ENCODE data around the gene ESPNL.

Gene ESPNL

DNA sequence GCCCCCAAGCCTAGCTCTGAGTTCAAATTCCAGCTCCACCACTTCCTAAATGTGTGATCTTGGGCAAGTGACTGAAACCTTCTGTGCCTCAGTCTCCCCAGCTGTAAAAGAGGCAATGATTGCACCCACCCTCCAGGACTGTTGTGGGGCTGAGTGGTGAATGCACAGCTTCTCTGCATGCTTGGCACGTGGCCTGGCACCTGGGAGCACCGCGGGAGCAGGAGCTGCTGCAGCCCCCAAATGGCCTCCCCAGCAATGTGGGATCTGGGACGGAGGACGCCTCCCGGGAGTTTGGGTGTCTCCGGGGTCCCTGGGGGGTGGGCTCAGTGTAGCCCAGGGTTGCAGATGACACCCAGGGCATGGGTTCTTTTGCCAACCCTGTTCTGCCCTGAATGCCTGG, 39.9 kb downstream of the ESPNL start:
- in situ Hi-C loops (cut with MboI; ENCODE audit: low sequenced_read_pairs): no loop called here

DNA sequence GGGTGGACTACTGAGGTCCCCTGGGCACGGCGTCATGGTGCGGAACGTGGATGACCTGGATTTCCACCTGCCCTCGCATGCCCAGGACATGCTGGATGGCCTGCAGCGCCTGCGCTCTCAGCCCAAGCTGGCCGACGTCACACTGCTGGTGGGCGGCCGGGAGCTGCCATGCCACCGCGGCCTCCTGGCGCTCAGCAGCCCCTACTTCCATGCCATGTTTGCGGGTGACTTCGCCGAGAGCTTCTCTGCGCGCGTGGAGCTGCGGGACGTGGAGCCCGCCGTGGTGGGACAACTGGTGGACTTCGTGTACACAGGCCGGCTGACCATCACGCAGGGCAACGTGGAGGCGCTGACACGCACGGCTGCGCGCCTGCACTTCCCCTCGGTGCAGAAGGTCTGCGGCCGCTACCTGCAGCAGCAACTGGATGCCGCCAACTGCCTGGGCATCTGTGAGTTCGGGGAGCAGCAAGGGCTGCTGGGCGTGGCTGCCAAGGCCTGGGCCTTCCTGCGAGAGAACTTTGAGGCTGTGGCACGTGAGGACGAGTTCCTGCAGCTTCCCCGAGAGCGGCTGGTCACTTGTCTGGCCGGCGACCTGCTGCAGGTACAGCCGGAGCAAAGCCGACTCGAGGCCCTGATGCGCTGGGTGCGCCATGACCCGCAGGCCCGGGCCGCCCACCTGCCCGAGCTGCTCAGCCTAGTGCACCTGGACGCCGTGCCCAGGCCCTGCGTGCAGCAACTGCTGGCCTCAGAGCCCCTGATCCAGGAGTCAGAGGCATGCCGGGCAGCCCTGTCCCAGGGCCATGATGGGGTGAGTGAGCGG, 40.8 kb downstream of the ESPNL start:
- in situ Hi-C loops (cut with MboI; ENCODE audit: low sequenced_read_pairs): no loop called here

DNA sequence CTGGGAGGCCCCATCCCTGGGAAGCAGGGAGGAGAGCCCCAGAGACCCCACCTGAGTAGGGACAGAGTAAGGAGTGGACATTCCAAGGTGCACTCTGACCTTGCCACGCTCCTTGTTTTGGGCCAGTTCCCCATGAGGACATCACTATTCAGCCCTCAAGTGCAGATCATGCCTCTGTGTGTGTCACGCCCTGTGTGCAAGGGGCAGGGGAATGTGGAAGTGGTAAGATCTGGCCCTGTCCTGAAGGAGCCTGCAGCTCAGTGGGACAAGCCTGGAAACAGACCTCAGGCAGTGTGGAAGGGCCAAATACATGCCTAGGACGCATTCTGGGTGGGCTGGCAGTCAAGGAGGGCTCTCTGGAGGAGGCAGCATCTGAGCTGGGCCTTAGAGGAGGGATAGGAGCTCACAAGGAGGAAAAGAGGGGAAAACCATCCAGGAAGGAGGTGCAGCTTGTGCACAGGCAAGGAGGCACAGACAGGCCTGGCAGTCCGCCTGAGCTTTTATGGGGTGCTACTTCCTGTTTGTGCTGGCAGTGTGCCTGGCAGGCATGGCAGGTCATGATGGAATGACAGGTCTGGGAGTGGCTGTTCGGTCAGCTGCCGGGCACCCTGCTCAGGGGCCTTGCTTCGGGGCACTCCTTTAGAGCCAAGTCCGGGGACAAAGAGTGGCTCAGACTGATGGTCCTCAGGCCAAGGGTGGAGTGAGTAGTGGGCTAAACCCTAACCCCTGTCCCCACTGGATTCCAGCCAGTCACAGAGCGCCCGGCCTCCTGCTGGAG, 41.6 kb downstream of the ESPNL start:
- in situ Hi-C loops (cut with MboI; ENCODE audit: low sequenced_read_pairs): no loop called here

DNA sequence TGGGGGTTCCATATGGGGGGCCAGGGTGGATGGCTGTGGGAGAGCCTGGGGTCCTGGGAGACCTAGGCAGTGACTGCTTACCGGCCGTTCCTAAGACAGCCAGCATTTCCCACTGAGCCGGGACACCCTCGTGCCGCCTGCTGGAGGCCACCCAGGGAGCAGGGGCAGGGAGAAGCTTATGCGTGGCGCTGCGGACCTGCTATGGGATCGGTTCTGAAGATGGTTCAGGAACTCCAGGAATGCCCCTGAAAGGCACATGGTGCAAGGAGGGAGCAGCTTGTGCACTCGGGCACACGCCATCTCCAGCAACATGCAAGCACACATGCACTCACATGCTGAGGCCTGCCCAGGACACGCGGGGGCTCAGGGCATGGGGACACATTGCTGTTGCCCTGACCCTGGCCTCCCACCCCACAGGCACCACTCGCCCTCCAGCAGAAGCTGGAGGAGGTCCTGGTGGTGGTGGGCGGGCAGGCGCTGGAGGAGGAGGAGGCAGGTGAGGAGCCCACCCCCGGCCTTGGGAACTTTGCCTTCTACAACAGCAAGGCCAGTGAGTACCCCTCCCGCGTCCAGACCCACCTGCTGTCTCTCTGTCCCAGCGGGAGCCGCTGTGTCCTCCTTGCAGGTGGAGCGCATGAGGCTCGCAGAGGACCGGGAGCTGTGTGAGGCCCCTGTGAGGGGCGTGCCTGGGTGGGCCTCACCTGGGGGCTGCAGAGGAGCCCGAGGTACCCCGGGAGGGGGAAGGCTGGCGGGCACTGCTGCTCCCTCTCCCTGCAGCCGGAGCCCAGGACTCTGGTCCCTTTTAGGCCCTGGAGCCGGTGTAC, 42.5 kb downstream of the ESPNL start:
- in situ Hi-C loops (cut with MboI; ENCODE audit: low sequenced_read_pairs): no loop called here

DNA sequence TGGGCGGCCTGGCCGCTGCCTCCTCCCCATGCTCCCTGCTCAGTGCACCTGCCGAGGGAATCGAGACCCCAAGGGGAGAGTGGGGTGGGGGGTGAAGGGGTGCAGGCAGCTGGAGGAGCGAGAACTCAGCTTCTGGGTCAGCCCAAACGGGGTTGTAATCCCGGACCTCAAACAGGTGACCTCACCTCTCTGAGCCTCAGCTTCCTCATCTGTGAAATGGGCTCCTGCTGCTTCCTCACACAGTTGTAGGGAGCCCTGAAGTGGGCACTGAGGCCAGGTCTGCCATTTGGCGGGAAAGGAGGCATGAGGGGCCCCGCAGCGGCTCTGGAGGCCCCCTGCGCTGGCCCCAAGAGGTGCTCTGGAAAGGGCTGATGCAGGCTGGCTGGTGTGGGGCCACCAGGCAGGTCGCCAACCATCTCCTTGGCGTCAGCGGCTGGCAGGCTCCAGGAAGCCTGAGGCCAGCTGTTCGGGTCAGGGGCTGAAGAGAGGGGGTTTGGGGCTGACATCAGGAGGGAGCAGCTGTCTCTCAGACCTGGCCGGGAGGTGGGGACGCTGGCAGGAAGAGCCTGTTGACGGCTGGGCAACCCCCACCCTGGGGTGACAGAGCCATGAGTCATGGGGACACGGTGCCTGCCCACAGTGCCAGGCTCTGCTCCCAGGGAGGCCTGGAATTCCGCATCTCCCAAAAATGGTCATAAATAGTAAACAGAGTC, 43.3 kb downstream of the ESPNL start:
- in situ Hi-C loops (cut with MboI; ENCODE audit: low sequenced_read_pairs): no loop called here

DNA sequence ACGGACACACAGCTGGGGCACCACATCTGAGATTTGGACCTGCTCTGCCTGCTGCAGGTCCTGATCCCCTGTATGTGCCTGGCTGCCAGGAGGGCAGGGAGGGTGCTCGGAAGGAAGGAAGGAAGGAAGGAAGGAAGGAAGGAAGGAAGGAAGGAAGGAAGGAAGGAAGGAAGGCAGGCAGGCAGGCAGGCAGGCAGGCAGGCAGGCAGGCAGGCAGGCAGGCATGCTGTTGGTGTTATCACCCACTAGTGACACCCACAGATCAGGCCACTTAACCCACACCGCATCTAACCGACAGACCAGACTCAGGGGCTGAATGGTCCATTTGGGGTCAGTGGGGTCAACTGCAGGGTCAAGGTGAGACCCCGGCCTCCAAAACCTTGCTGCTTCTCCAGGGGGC, 44.1 kb downstream of the ESPNL start:
- in situ Hi-C loops (cut with MboI; ENCODE audit: low sequenced_read_pairs): no loop called here

DNA sequence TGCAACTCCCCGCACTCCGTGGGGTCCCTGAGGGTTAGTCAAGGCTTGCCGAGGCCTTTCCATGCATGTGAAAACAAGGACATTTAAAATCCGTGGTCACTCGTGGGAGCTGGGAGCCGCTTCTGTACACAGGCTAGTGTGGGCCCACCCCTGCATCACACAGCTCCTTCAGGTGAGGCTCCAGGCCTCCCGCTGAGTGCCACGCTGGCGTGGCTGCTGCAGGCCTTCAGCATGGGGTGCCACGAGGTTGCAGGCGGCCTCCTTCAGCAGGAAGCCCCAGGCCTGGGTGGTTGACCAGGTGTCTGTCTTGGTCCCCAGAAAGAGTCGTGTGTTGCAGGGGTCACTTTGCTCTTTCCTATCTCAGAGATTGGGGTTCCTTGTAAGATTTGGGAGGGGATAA, 44.9 kb downstream of the ESPNL start:
- in situ Hi-C loops (cut with MboI; ENCODE audit: low sequenced_read_pairs): no loop called here

DNA sequence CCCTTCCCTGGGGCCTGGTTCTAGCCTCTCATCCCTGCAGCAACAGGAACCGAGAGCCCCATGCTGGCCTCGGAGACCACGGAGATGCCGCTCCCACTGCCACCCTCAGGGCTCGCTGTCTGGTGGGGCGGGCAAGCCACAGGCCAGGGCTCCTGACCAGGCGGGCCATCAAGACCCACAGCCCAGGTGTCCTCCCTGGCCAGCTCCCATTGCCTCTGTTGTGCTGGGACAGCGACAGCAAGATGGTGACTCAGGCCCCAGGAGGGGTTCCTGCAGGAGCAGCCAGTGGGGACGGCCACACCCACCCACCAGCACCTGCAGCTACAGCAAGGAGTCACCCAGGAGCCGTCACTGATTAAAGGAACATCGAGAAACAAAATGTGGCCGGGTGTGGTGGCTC, 45.7 kb downstream of the ESPNL start:
- in situ Hi-C loops (cut with MboI; ENCODE audit: low sequenced_read_pairs): no loop called here

DNA sequence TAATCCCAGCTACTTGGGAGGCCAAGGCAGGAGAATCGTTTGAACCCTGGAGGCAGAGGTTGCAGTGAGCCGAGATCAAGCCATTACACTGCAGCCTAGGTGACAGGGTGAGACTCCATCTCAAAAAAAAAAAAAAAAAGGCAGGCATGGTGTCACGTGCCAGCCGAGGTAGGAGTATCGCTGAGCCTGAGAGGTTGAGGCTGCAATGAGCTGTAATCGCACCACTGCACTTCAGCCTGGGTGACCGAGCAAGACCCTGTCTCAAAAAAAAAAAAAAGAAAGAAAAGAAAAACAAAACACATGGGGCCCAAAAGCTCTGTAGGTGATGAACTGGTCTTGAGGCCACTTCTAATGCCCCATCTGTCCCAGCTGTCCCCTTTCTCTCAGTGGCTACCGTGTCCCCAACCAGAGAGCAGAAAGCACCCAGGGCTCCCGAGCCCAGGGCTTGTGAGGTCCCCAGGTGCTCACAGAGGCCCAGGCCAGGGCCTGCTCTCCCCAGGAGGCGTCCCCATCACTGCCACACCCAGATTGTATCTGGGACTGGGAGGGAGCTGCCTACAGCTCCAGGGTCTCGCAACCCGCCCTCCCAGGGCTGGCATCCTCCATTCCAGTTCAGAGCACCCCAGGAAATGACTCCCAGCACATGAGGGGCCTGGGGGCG, 46.9 kb downstream of the ESPNL start:
- in situ Hi-C loops (cut with MboI; ENCODE audit: low sequenced_read_pairs): no loop called here

DNA sequence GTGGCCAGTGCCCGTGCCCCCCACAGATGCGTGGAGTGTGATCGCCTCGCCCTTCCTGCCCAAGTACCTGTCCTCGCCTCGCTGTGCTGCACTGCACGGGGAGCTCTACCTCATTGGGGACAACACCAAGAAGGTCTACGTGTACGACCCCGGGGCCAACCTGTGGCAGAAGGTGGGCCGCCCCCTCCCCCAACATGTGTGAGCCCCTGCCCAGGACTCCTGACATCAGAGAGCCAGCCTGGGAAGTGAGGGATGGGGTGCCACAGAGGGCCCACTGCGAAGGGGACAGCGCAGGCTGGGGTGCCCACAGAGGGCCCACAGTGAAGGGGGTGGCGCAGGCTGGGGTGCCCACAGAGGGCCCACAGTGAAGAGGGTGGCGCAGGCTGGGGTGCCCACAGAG, 48.8 kb downstream of the ESPNL start:
- in situ Hi-C loops (cut with MboI; ENCODE audit: low sequenced_read_pairs): no loop called here

DNA sequence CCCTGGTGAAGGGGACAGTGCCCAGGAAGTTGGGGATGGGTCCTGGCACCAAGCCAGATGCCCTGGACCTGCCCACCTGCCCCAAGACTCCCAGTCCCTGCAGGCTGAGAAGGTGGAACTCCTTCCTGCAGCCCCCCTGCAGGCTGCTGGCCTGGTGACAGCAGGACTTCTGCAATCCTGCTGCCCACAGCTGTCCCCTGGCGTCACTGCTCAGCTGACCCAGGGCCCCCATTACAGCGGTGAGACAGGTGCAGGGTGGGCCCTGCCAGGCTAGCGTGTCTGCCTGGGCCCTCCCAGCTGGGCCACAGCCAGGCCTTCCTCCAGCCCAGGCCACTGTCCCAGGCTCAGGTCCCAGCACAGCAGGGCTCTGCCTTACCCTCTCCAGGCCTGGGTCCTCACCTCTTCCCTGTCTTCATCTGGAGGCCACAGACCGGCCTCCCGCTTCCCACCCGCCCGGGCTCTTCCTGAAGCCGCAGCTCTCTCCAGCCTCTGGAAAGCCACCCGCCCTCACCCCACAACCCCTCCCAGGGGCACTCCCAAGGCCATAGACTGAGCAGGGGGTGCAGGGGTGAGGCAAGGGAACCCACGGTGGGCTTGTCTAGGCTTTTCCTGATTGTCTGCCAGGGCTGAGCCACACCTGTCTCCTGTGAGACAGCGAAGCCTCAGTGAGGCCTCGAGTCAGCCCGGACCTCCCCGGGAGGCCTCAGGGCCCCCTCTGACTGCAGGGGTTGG, 49.9 kb downstream of the ESPNL start:
- in situ Hi-C loops (cut with MboI; ENCODE audit: low sequenced_read_pairs): no loop called here

DNA sequence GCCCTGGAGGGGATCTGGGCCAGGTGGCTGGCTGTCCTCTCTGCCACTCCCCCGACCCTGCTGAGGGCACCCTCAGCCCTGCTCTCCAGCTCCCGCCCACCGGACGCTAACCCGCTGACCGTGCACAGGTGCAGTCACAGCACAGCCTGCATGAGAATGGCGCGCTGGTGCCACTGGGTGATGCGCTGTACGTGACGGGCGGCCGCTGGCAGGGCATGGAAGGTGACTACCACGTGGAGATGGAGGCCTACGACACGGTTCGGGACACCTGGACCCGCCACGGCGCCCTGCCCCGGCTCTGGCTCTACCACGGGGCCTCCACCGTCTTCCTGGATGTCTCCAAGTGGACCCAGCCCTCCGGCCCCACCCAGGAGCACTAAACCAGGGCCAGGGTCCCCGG, 50.5 kb downstream of the ESPNL start:
- in situ Hi-C loops (cut with MboI; ENCODE audit: low sequenced_read_pairs): no loop called here

DNA sequence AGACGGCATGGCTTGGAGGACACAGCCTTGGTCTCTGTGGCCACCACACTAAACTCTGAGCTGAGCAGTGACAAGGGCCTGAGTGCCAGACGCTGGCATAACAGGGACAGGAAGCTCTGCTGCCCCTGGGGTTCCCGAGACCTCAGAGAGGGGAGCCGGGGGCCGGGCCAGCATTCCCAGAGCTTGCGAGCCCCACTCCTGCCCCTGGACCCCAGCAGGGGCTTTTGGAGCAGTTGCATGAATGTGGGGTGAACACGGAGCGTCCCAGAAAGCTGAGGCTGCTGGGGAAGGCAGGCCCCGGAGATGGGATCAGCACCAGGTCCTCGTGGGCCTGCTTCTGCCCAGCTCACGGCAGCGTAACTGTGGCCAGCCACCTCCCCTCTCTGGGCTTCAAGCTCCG, 51.1 kb downstream of the ESPNL start:
- in situ Hi-C loops (cut with MboI; ENCODE audit: low sequenced_read_pairs): no loop called here

DNA sequence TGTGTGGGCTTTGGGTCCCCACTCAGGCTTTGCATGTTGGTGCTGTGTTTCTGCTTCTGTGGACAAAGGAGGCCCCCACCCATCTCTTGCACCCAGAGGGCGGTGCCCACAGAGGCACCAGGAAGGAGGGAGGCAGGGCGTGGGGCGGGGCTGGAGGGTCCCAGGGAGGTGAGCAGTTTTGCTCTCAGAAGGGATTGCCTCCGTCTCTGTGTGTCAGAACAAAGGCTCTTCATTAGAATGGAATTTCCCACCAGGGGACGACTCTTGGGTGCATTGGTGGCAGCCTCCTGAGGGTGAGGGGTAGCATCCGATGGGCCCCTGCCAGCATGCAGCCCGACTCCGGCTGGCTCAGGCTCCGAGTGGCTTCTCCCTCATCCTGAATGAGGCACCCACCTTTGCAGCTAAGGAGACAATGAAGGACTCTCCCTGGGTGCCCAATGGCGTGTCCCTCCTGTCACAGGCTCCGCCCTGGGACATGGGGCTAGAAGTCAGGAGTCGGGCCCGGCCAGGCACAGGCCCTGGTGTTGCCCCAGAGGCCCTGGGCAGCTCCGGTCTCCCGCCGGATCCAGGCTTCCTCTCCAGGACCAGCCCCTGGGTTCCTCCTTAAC, 51.6 kb downstream of the ESPNL start:
- in situ Hi-C loops (cut with MboI; ENCODE audit: low sequenced_read_pairs): no loop called here

DNA sequence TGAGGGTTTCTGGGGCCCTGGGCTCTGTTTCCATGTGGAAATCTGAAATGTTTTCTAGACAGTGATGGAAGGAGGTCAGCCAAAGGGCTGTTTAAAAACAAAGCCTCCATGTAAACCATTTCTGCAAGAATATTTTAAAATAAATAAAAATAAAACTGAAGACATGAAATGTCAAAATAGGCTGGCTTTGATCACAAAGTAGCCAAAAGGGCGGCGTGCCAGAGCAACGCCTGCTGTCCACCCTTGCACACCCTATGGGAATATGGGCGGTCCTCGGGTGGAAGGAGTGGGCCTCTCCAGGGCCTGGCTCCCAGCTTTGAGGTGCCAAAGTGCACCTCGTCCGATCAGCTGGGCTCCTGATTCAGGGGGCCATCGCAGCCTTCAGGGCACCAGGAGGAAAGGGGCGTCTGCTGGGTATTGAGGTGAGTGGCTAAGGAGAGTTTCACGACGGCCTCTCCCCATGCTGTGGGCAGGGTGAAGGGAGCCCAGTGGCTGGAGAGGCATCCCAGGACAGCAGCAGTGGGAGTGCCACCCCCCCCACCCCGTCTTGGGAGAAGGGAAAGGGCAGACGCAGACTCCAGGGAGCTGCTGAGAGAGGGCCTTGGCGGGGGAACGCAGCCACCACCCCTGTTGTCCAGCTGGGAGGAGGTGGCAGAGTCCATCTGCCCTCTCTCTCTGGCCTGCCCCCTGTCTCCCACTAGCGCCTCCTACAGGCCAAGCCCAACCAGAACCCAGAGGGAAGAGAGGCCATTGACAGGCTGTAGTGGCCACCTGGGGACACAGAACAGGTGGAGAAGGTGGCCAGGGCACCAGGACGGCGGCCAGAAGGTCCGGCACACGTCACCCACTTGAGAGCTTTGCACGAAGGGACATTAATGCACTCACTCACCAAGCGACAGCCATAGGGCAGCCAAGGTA, 52.9 kb downstream of the ESPNL start:
- in situ Hi-C loops (cut with MboI; ENCODE audit: low sequenced_read_pairs): no loop called here

DNA sequence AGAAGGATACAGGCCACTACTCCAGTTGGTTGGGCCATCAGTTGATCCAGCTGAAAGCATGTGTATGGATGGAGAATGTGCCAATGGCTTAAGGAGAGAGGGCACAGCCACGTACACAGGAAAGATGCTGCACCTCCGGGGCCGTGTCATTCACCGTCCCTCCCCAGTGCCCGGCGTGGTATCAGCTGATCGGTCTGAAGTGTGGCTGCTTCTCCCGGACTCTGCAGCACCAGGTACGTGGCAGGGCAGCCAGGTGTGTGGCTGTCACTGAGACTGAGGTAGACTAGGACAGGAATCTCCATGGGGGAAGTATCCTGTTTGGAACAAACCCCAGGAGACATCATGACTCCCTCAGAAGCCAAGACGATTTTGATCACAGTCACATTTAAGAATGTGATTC, 54.4 kb downstream of the ESPNL start:
- in situ Hi-C loops (cut with MboI; ENCODE audit: low sequenced_read_pairs): no loop called here

DNA sequence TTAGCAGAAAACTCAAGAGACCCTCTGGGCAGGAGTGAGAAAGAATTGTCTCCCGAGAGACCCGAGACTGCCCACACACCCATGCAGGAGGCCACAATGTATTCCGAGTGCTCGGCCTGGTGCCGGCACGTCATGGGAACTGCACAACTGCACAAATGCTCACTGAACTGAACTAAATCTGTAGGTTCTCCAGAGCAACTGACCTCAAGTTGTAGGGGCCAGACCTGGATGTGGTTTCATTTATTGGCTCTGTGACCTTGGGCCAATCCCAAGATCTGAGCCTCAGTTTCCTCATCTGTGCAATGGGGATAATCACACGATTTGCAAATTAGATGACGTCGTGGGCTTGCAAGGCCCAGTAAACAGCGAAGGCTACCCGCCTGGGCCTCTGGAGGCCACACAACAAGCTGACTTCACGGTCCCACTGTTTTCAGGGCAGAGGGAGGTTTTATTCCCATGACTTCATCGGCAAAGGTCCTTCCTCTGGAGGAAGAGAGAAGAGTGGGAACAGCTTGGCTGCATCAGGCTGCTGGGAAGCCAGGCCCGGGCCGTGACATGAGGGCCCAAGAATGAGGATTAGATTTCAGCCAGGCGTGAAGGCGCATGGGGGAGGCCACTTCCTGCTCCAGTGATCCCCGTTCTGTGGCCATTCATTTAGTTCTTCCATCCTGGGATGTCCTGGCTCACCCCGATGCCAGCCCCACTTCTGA, 55.1 kb downstream of the ESPNL start:
- in situ Hi-C loops (cut with MboI; ENCODE audit: low sequenced_read_pairs): no loop called here

All from hTERT RPE-1 (cell line).